ENCODE measurements around the gene DST. TPM values are rescaled to one million over a fixed set of nuclear protein-coding genes. Genes with fewer than 3 reads are reported as not detected.

Gene DST
- total and polyA plus RNA-seq, 11 donors, result 107 to 607 (median 366) TPM

GRCh38 chr6:56524891-56525703 is 117.6 kb downstream of the DST start:
- no peaks in the 10 kb centered on the region for H3K9me3 ChIP-seq
- intact Hi-C loops (cut with DNase I), result no loop called here
- no peaks in the 10 kb centered on the region for H3K27me3 ChIP-seq
- no peak overlapping the region for H3K4me3 ChIP-seq
- WGBS, 4 donors, result 56 to 64% (median 59%) methylated on average over 4 of the region's 4 CpGs
- H3K27ac ChIP-seq, result peak overlapping the region in 11 of 12 donors; percentile 14 to 77 (median 33)
- H3K4me1 ChIP-seq, result peaks cover 0 to 61% (median 38%) of the 10 kb centered on the region in 12 donors
- H3K36me3 ChIP-seq, result peaks cover 0 to 93% (median 37%) of the 10 kb centered on the region in 9 donors
- DNase-seq (no peak), ATAC-seq (peak; percentile 47 to 65 (median 58))
- TF ChIP-seq POLR2A (IDR thresholded peaks at IDR 0.05) (no peak), CTCF (IDR thresholded peaks at IDR 0.05) (no peak)

GRCh38 chr6:56522495-56523270 is 120.0 kb downstream of the DST start:
- no peaks in the 10 kb centered on the region for H3K27me3 ChIP-seq
- ATAC-seq (no peak), DNase-seq (no peak)
- no peak overlapping the region for H3K4me3 ChIP-seq
- H3K36me3 ChIP-seq, result peaks cover 0 to 92% (median 25%) of the 10 kb centered on the region in 9 donors
- H3K27ac ChIP-seq, result peak overlapping the region in 6 of 12 donors; percentile 2 to 65 (median 46)
- H3K4me1 ChIP-seq, result peaks cover 0 to 56% (median 40%) of the 10 kb centered on the region in 12 donors
- intact Hi-C loops (cut with DNase I), result no loop called here
- H3K9me3 ChIP-seq, result no peaks in the 10 kb centered on the region
- WGBS, 4 donors, result 75 to 84% (median 80%) methylated on average over 3 of the region's 3 CpGs
- TF ChIP-seq CTCF (IDR thresholded peaks at IDR 0.05) (no peak), POLR2A (IDR thresholded peaks at IDR 0.05) (no peak)

- Histone ChIP-seq H3K36me3 (peaks cover 0 to 92% (median 22%) of the 10 kb centered on the region in 9 donors), H3K9me3 (no peaks in the 10 kb centered on the region), H3K27me3 (no peaks in the 10 kb centered on the region), H3K27ac (peak overlapping the region in 6 of 12 donors; percentile 16 to 65 (median 46)), H3K4me3 (no peak overlapping the region), H3K4me1 (peaks cover 0 to 56% (median 38%) of the 10 kb centered on the region in 12 donors)
- intact Hi-C loops (cut with DNase I), result no loop called here
- ATAC-seq (no peak), DNase-seq (no peak)
- 47 to 67% (median 56%) methylated on average over 2 of the region's 2 CpGs for WGBS, 4 donors
- TF ChIP-seq CTCF (IDR thresholded peaks at IDR 0.05), result no peak
- no peak for TF ChIP-seq POLR2A (IDR thresholded peaks at IDR 0.05)
These were observed 120.7 kb downstream of the DST start for GRCh38 chr6:56521976-56522375.

- WGBS, 4 donors, result 86 to 96% (median 94%) methylated on average over 2 of the region's 2 CpGs
- intact Hi-C loops (cut with DNase I), result no loop called here
- ATAC-seq, result no peak
- Histone ChIP-seq H3K27ac (peak overlapping the region in 3 of 12 donors; percentile 17 to 65 (median 47)), H3K4me3 (no peak overlapping the region), H3K9me3 (no peaks in the 10 kb centered on the region), H3K4me1 (peaks cover 0 to 56% (median 38%) of the 10 kb centered on the region in 12 donors), H3K27me3 (no peaks in the 10 kb centered on the region), H3K36me3 (peaks cover 0 to 92% (median 25%) of the 10 kb centered on the region in 9 donors)
- TF ChIP-seq POLR2A (IDR thresholded peaks at IDR 0.05), result no peak
- no peak for TF ChIP-seq CTCF (IDR thresholded peaks at IDR 0.05)
- DNase-seq, result no peak
These were observed 121.2 kb downstream of the DST start for GRCh38 chr6:56521454-56521853.

All from heart left ventricle (tissue), 16 donors.